HG02678 (cell line): ENCODE data around the gene GPR89A.
"Not testable (repeated sequence)": the region's sequence is repeated elsewhere in the genome, so short reads cannot be mapped to it uniquely, and the experiment has no call there.

ENCODE experiments used
- ATAC-seq: cut with Tn5 transposase; IDR thresholded peaks from one replicate; pipeline ENCODE4 v1.9.1; 2021; ENCODE audit warnings: mild to moderate bottlenecking, moderate library complexity; ENCODE audit not compliant: unreplicated experiment

Gene GPR89A

DNA sequence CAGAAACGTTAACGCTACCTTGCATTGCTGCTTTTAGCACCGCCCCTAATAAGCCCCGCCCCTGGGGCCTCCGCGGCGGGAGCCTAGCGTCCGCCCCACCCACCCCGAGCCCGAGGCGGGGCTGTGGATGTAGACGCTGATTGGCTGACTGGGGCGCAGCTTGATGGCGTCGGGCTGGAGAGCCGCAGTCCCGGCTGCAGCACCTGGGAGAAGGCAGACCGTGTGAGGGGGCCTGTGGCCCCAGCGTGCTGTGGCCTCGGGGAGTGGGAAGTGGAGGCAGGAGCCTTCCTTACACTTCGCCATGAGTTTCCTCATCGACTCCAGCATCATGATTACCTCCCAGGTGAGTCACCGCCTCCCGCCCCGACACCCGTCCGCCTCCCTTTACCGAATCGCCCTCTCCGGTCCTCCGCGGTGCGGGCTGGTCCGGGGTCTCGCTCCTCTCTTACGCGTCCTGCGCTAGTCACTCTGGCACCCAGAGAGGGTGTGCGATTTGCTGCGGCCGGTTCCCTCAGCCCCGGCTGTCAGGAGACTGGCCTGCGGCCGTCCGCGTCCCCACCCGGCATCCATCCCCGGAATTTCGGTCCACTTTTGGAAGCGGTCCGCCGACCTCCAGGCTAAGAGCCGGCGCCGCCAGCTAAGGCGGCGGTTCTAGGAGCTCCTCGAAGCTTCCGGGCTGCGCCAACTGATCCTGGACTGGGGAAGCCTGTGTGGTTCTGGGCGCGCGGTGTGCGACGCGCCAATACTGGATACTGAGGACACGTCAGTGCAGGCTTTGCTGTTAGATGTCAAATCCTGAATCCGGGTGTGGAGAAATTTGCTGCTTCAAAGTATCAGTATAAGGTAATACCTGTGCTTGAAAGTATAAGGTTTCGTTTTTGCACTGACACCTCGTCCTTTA is at the start of gene GPR89A:
GPR89A (plus strand) TSS at position 156 of the 901 bp plus-strand sequence; CDS start at position 302, 146 bp downstream.
- peak; percentile 94 for ATAC-seq

DNA sequence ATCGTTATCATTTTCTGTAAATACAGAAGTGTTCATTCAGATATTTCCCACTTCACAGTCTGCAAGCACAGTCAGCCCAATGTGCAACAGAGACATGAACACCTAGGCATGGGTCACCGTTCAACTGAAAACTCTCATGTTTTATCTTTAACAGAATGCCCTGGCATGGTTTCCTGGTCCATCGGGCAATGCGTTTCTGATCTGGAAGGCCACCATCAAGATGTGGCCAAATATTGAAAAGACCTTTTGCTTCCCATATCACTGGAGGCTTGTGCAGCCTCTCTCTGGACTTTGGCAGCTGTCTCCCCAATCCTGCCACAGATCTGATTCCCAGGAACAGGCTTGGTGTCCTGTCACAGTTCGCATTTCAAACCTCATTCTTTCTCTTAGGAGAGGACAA is 21.0 kb upstream of the GPR89A start:
- ATAC-seq = not testable (repeated sequence)

DNA sequence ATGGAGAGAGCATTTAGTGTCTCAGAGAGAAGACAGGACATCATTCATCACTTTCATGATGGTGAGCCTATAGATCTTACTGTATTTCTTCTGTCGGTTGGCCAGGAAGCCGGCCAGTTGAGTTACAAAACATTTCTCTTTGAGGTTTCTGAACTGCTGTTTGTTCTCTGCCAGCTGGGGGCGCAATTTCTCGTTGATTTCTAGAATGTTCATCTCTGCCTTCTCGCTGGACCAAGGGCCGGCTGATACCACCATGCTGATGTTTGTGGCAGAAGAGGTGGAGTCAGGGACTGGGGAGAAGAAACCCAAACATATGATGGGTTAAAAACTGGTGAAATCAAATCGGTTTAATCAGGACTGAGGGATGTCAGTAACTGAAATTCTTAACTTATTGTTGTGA is 17.0 kb upstream of the GPR89A start:
- ATAC-seq = not testable (repeated sequence)

DNA sequence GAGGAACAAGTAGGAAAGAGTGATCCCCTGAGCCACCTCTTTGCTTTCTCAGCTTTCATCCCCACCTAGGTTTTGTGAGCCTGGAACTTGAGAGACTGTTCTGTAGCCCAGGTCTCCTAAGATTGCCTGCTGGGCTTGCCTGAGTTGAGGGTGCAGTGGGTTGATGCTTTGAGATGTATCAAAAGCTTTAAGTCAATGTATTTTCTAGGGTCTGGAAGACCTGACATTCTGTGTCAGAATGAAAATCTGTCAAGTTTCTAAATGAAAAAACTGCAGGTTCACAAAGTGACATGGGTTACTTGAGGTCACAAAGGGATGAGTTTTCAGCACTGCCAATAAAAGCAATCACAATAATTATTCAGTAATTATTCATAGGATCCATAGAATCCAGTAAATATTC is 15.4 kb upstream of the GPR89A start:
- ATAC-seq = not testable (repeated sequence)

DNA sequence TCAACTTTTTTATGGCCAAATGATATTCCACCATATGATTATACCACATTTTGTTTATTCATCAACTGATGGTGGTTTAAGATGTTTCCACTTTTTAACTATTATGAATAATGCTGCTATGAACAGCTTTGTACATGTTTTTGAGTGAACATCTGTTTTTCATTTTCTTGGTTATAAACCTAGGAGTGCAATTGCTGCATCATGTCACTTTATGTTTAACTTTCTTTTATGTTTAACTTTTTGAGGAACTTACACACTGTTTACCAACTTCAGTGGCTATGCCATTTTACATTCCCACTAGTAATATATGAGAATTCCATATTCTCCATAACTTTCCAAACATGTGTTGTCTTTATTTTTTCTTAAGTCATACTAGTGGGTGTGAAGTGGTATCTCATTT is 12.4 kb upstream of the GPR89A start:
- ATAC-seq = not testable (repeated sequence)

DNA sequence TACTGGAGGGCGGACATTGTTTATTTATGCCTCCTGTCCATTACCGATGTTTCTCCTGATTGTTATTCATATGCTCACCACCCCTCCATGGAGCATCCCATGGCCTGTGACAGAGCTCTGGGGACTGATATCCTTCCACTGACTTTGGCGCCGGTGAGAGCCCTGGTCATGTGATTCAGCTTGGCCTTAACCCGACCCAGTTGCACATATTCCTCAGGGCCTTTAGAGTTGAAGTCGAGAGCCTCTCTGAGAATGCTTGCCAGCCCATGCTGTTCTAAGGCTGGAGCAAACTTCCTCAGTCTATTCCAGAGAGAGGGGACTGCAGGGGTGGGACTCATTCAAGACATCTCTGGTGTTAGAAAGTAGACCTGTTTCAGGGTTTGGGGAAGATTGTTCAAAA is 11.6 kb upstream of the GPR89A start:
- not testable (repeated sequence) for ATAC-seq

DNA sequence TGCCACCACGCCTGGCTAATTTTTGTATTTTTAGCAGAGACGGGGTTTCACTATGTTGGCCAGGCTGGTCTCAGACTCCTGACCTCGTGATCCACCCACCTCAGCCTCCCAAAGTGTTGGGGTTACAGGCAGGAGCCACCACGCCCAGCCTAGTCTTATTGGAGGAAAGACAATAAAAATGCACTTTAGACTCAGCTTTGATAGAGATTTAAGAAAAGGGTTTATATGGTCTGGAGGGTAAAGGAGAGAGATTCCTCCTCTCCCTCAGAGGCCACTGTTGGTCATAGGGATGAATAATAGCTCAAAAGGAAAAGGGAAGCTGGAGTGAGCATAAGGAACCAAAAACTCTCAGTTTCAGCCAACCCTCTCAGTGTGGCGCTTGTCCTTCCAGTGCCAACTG is 8.4 kb upstream of the GPR89A start:
- not testable (repeated sequence) for ATAC-seq

DNA sequence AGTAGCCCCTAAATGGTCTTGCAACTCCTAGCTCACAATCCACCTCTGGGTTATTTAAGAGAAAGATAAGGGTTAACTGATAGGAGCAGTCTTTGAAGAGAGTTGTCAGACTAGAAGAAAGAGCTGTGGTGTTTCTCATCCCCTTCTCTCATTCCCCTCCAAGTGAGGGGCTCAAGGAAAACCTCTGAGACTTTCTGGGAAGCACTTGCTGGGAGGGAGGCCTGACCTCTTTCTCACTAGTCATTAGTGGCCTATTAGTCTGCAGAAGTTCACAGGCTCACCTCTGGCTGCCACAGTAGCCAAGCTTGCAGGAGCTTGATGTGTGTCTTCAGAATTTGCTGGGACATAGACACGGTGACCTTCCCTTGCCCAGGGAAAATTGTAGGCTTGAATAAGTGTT is 6.2 kb upstream of the GPR89A start:
- ATAC-seq = no peak

DNA sequence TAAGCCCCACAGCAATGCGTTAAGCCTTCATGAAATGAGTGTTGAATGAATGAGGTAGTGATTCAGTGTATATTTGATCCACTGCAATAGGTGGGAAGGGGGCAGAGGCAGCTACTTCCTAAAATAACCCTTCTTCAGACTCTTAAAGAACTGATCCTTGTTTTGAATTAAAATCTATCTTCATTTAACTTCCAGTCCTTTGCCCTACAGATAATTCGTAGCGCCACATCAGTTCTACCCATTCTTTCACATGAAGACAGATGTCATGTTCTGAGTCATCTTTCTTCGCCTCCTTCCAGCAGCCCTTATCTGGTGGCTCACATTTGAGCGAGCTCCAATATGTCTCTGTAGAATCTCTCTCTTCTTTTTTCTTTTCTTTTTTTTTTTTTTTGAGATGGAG is 948 bp upstream of the GPR89A start:
- ATAC-seq = not testable (repeated sequence)

DNA sequence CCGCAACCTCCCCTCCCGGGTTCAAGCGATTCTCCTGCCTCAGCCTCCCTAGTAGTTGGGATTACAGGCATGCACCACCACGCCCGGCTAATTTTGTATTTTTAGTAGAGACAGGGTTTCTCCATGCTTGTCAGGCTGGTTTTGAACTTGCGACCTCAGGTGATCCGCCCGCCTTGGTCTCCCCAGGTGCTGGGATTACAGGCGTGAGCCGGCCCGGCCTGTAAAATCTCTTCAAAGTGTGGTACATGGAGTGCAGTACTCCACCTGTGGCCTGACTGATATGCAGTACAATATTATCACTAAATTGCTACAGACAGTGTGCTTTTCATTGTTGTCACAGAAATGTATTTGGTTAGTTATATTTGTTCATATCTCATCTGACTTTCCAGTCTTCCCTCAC is 499 bp upstream of the GPR89A start:
- ATAC-seq = not testable (repeated sequence)

DNA sequence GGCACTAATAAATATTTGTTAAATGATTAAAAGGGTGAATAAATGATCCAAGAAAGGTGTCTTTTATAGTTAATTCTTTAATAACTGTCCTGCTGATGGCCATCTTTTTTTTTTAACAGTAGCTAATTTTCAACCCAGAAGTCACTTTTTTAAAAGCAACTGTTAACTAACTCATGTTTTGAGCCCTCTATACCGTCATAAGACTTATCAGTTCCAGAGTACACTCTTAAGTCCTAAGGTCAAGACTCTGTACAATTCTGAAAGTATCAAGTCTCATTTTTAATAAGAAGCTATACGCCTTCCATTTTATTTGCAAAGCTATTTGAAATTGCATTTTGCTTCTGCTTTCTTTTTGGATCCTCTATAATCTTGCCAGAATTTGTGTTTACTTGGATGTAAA is 3.0 kb downstream of the GPR89A start:
- not testable (repeated sequence) for ATAC-seq

DNA sequence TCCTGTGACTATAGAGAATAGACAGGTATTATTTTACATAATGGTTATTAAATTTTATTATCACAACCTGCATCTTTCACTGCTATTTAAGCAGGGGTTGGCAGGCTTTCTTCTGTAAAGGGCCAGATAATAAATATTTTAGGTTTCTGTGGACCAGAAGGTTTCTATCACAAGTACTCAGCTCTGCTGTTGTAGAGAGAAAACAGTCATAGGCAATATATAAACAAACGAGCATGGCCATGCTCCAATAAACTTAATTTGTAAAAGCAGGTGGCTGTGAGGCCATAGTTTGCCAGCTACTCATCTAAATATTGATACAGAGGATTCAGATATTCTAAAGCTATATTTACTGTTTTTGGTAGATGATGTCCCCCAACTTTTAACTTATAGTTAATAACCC is 12.3 kb downstream of the GPR89A start:
- ATAC-seq = not testable (repeated sequence)

DNA sequence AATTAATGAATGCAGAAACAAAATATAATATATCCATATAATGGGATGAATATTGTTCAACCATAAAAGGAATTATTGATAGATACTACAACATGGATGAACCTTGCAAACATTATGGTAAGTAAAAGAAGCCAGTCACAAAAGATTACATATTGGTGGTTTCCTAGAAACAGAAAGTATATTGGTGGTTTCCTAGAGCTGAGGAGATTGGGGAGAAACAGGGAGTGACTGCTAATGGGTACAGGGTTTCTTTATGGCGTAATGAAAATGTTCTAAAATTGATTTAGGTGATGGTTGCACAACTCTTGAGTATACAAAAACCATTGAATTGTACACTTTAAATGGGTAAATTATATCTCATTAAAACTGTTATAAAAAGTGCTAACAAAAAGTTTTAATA is 14.4 kb downstream of the GPR89A start:
- not testable (repeated sequence) for ATAC-seq

DNA sequence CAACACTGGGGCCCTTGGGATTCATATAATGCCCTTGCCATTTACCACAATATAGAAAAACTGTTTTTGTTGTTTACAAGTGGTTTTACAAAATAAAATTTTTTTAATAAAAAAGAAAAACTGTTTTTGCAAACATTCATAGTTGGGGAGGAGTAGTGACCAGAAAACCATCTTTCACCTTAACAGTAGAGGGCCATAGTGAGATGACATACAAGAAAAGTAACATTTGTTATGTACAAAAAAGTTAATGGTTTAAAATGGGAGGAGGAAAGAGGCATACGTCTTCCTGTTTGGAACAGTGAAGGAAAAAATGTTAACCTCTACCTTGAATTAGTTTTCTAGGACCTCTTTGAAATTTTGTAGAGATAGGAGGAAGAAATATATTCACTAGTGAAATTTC is 28.4 kb downstream of the GPR89A start:
- ATAC-seq = not testable (repeated sequence)

DNA sequence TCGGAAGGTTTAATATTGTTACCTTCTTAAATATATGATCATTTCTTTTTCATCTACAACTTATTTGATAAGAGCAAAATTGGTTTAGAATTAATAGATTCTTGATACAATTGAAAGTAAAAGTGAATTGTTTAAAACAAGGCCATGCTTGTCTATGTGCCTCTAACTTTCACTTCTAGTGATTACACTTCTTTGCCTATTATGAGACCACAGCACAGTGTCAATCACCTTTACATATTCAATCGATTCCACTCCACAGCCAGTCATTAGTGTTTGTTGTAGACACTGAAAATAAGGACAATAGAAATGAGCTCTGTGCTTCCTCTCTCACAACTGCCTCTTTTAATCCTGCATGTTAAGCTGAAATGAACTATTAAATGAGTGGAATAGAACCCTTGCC is 34.1 kb downstream of the GPR89A start:
- ATAC-seq = not testable (repeated sequence)

DNA sequence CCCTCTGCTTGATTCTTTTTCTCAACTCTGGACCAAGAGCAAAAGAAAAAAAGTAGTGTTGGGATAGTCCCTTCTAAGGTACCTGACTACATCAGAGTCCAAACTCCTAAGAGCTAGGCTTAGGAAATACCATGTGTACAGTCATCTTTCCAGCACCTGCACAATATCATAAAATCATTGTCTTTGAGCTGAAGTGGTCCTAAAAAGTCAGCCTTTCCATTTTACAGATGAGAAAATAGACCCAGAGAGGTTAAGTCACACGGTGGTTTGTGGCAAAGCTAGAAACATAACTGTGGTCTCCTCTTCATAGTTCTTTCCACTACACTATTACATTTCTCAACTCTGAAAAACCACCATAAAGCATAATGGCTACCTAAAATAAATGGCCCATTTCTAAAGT is 36.2 kb downstream of the GPR89A start:
- ATAC-seq = not testable (repeated sequence)

DNA sequence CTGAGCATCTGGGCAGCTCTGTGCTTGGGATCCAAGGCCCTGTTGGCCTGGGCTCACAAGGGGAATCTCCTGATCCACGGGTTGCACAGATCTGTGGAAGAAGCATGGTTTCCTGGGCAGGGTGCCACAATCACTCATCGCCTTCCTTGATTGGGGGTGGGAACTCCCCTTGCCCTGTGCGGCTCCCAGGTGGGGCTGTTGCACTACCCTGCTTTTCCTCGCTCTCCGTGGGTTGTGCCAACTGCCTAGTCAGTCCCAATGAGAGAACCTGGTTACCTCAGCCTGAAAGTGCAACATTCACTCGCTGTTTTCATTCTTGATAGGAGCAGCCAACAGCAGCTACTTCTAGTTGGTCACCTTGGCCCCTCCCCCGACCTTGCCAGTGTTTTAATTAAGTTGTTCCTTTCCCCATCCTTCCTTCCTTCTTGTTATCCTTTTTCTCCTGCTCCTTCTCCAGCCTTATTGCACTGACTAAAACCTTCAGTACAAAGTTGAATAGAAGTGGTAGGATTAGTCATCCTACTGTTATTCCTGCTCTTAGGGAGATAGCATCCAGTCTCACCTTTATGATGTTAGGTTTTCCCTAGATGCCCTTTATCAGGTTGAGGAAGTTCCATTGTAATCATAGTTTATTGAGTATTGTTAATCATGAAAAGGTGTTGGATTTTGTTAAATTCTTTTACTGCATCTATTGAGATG is 48.6 kb downstream of the GPR89A start:
- not testable (repeated sequence) for ATAC-seq

DNA sequence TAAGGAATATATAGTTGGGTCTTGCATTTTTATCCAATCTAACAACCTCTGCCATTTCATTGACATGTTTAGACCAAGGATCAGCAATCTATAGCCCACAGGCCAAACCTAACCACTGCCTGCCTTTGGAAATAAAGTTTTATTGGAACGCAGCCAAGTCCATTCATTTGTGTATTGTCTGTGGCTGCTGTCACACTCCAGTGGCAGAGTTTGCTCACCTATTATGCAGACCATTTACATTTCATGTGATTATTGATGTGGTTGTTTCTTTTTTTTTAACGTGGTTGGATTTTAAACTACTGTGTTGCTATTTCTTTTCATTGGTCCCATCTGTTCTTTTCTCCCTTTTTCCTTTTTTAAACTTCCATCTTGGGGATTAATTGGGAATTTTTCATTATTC is 54.7 kb downstream of the GPR89A start:
- not testable (repeated sequence) for ATAC-seq

DNA sequence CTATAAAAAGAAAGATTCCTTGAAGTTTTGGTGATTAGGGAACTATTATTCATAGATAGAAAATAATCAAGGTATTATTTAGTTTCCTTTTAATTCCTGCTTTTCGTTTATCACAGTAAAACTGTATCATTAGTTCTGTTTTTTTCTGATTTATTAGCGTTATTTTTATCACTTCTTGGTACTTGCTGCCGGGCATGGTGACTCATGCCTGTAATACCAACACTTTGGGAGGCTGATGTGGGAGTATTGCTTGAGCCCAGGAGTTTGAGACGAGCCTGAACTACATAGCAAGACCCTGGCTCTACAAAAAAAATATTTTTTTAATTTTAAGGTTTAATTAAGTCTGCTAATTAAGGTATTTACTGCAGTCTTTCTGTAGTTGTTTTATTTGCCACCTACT is 57.2 kb downstream of the GPR89A start:
- not testable (repeated sequence) for ATAC-seq

DNA sequence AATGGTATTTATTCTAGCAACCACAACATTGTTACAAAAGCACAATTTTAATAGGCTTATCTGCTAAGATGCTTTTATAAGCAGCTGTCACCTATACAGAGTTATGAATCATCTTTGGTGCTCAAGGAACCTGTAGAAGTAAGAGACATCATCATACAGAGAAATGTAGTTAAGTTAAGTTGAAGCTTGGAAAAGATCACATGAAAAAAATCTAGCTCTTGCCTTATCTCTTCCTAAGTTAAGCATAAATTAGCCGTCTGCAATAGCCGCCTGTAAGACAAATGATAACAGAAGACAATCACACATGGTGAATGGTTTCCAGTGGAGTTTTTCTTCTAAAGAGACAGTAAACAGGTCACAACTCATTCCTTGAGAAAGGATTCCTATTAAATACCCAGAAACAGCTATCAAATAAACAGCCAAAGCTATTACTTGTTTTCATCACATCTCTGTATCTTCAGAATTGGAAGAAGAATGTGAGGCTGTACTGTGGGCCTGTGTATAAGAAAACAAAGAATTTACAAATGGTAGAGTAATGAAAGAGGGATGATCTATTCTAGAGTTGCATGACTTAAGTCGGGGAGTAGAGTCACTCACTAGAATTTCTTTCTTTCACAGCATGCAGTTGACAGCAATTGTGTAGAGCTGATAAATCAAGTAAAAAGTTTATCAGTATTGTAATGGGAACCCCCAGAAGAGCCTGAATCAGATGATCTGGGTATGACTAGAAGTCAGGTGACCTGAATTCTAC is 63.4 kb downstream of the GPR89A start:
- not testable (repeated sequence) for ATAC-seq

DNA sequence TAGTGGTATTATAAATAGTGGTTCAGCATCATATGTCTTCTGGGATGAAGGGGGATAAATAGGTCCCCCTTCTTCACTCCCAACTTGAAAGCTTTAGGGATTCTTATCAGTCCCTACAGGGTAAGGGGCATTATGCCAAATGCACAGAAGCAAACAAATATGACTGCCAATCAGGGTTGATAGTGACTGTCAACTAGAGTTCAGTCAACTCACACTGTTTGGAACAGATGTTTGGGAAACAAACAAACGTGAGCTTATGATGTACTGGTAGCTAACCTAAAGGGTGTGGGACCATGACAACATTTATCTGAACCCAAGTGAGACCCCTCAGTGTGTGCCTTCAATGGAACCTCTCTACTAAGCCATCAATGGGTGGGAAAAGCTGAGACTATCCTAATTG is 65.4 kb downstream of the GPR89A start:
- ATAC-seq = not testable (repeated sequence)
